Ovary (tissue), 9 donors: ENCODE results near the gene RNF14. TPM values are rescaled to one million over a fixed set of nuclear protein-coding genes. Genes with fewer than 3 reads are reported as not detected.
"Not testable (repeated sequence)": the region's sequence is repeated elsewhere in the genome, so short reads cannot be mapped to it uniquely, and the experiment has no call there.

Experiments used
- DNase-seq, 5 donors: peaks; one replicate each; pipeline ENCODE4 v3.0.0-alpha.2; 2019 to 2020
- H3K27ac ChIP-seq, 2 donors: fragments of 200-600 bp; one replicate each; pipeline versions ENCODE4 v1.5.1 to v1.8.0; 2019 to 2022
- H3K27me3 ChIP-seq: fragments of 200-600 bp; one replicate; pipeline ENCODE4 v1.8.0; 2022
- H3K36me3 ChIP-seq: fragments of 200-600 bp; sonication (generic); one replicate; pipeline ENCODE4 v1.5.1; 2019
- H3K4me1 ChIP-seq: one replicate; pipeline ENCODE4 v1.8.1; 2013; ENCODE audit warnings: mild to moderate bottlenecking, moderate library complexity; ENCODE audit not compliant: insufficient read depth
- H3K4me3 ChIP-seq: fragments of 200-600 bp; sonication (generic); one replicate; pipeline ENCODE4 v1.5.1; 2017
- H3K9me3 ChIP-seq, 2 donors: fragments of 200-600 bp in 1 of 2; sonication (generic) in 1 of 2; one replicate each; pipeline versions ENCODE4 v1.5.1 to v1.8.1; 2013 to 2019; ENCODE audit warnings: mild to moderate bottlenecking in 1 of 2, moderate library complexity in 1 of 2
- CTCF ChIP-seq, 3 donors: fragments of 450-650 bp in 2 of 3; fragments of 200-600 bp in 1 of 3; IDR thresholded peaks; one replicate each; pipeline versions ENCODE4 v1.5.1 to v1.8.0; 2016 to 2022; ENCODE audit warnings: antibody characterized with exemption in 3 of 3, mild to moderate bottlenecking in 1 of 3
- EP300 ChIP-seq: sonication (generic); formaldehyde crosslinking; IDR thresholded peaks from one replicate; pipeline ENCODE4 v1.6.1; 2017; ENCODE audit warnings: antibody characterized with exemption
- POLR2A ChIP-seq: fragments of 450-650 bp; IDR thresholded peaks from one replicate; pipeline ENCODE4 v1.6.1; 2017; ENCODE audit warnings: antibody characterized with exemption, mild to moderate bottlenecking, moderate library complexity
- whole genome bisulfite sequencing, 3 donors: extraction: QIAGEN DNeasy Blood & Tissue Kit in 1 of 3; methylation state at CpG; one replicate each; pipeline versions ENCODE4 v1.1.5 to v1.1.7; 2013 to 2017; 5-methylcytosine and 5-hydroxymethylcytosine counted together
- intact Hi-C, 4 donors: fragments of 100-400 bp; cut with DNase I; formaldehyde crosslinking; loops; one replicate each; pipeline versions ENCODE4 v1.11.0 to v1.15.1; 2022 to 2023
- polyA plus RNA-seq, 2 donors: library from polyadenylated mRNA; stranded (reverse); fragments of 200-250 nt in 1 of 2; fragments of 350-450 nt in 1 of 2; fragmentation: Illumina TruSeq in 1 of 2; extraction: RNeasy Lipid Tissue Mini Kit (QIAGEN cat#74804) in 1 of 2; gene quantifications; one replicate each; pipeline ENCODE4 v1.2.3, GENCODE V29; 2013 to 2014
- total RNA-seq, 7 donors: library from RNA; depleted of rRNA in 2 of 7; stranded (reverse); fragments of >200 nt in 2 of 7; fragmentation: NEBNext Ultra II Directional in 3 of 7; extraction: Animal tissue kit (Norgen Biotek cat#: 25700) in 3 of 7; gene quantifications; one replicate each; pipeline versions ENCODE4 v1.1.0 to v1.2.4, GENCODE V29; 2016 to 2023
- donor health status: DM: no; HTN: no; CAD: no; lungs with moderate emphysema.
- donor health status: DM: no; HTN: no; CAD: no.
- donor health status: Bipolar disorder and iron deficiency.
- donor health status: DM: yes; HTN: yes; CAD: no.
- donor health status: DM: no; HTN: no; CAD: no.
- donor health status: DM: yes; HTN: yes; CAD: no.

The RNF14 gene
- total and polyA plus RNA-seq, 9 donors: 26.0 to 74.9 (median 42.6) TPM

DNA sequence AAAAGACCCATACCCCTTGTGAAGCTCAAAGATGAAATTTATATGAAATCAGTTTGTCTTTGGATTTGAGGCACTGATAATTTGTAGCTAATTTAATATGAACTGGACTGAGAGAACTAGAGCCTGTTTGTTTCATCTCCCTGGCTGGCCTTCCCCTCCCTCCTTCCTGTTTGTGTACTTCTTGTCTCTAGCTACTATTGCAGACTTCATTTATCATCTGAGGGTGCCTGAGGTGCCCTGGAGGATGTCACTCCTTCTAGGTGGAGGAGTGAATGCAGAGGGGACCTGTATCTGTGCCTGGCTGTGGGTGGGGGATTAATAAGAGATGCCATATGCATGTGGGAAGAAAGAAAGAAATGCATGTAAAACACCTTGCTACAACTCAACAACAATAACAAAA, 66.1 kb downstream of the RNF14 start:
- intact Hi-C loops: no loop called here
- no peak for DNase-seq
- no peaks in the 10 kb centered on the region for H3K4me1 ChIP-seq
- no peaks in the 10 kb centered on the region for H3K36me3 ChIP-seq
- H3K27ac ChIP-seq: no peak overlapping the region
- no peak overlapping the region for H3K4me3 ChIP-seq
- H3K9me3 ChIP-seq: no peaks in the 10 kb centered on the region
- no peaks in the 10 kb centered on the region for H3K27me3 ChIP-seq
- TF ChIP-seq CTCF (IDR thresholded peaks at IDR 0.05) (no peak), EP300 (no peak), POLR2A (no peak)

- no peak for DNase-seq
- no peaks in the 10 kb centered on the region for H3K27me3 ChIP-seq
- no peak overlapping the region for H3K27ac ChIP-seq
- H3K36me3 ChIP-seq: no peaks in the 10 kb centered on the region
- TF ChIP-seq CTCF (IDR thresholded peaks at IDR 0.05): no peak
- no peak for TF ChIP-seq POLR2A
- TF ChIP-seq EP300: no peak
- H3K4me3 ChIP-seq: no peak overlapping the region
- intact Hi-C loops: no loop called here
- 89 to 92% (median 90%) methylated on average over 13 of the region's 13 CpGs for WGBS, 3 donors
- no peaks in the 10 kb centered on the region for H3K9me3 ChIP-seq
- H3K4me1 ChIP-seq: no peaks in the 10 kb centered on the region
Observed at GRCh38 chr5:142036918-142037317, 68.0 kb downstream of the RNF14 start.

DNA sequence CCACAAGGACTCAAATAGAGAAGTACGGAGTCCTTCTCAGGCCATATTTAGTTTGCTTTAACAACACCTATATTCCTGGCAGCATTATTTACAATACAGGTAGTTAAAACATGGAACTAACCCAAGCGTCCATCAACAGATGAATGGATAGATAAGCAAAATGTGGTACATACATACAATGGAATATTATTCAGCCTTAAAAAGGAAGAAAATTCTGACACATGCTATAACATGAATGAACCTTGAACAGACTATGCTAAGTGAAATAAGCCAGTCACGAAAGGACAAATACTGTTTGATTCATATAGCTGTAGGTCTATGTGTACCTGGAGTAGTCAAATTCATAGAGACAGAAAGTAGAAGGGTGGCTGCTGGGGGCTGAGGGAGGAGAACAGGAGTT, 68.7 kb downstream of the RNF14 start:
- 88 to 94% (median 92%) methylated on average over 3 of the region's 3 CpGs for WGBS, 3 donors
- DNase-seq, H3K9me3 ChIP-seq, H3K4me3 ChIP-seq, H3K4me1 ChIP-seq, H3K27ac ChIP-seq, intact Hi-C loops, H3K27me3 ChIP-seq, H3K36me3 ChIP-seq: not testable (repeated sequence)

DNA sequence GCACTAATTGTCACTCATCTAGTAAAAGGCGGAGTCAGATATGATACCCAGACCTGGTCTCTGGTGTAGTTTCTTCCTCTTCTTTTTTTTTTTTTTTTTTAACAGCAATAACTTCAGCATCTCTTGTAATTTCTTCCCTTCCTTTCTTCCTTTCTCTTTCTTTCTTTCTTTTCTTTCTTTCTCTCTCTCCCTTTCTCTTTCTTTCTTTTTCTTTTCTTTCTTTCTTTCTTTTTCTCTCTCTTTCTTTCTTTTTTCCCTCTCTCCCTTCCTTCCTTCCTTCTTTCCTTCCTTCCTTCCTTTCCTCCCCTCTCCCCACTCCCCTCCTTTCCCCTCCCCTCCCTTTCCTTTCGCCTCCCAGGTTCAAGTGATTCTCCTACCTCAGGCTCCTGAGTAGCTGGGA, 69.8 kb downstream of the RNF14 start:
- Histone ChIP-seq H3K27ac (no peak overlapping the region), H3K9me3 (no peaks in the 10 kb centered on the region), H3K27me3 (no peaks in the 10 kb centered on the region), H3K4me3 (no peak overlapping the region), H3K36me3 (no peaks in the 10 kb centered on the region), H3K4me1 (no peaks in the 10 kb centered on the region)
- no peak for TF ChIP-seq CTCF (IDR thresholded peaks at IDR 0.05)
- no peak for TF ChIP-seq EP300
- TF ChIP-seq POLR2A: no peak
- 94 to 97% (median 96%) methylated on average over 2 of the region's 2 CpGs for WGBS, 3 donors
- no peak for DNase-seq
- intact Hi-C loops: no loop called here

Other genes starting within 250 kb of the RNF14 start
- gene PCDH1, start 90.7 kb upstream of the RNF14 start, total RNA-seq: 10 to 100 TPM in 2 of 7 donors, 1 to 10 TPM in 5; 3.2 to 13.8 (median 8.8) TPM
- 1 to 10 TPM; 4.1 to 7.0 TPM for gene PCDH1, start 90.7 kb upstream of the RNF14 start, polyA plus RNA-seq
- gene DELE1, start 45.2 kb upstream of the RNF14 start, total RNA-seq: 10 to 100 TPM; 42.1 to 69.8 (median 52.9) TPM
- gene DELE1, start 45.2 kb upstream of the RNF14 start, polyA plus RNA-seq: 10 to 100 TPM; 39.0 to 43.4 TPM
- gene PCDH12, start 10.9 kb upstream of the RNF14 start, total RNA-seq: 1 to 10 TPM in 5 of 7 donors, under 1 TPM in 2; 0.61 to 3.6 (median 2.1) TPM
- 10 to 100 TPM in 1 of 2 donors, 1 to 10 TPM in 1; 1.6 to 11.1 TPM for gene PCDH12, start 10.9 kb upstream of the RNF14 start, polyA plus RNA-seq
- gene GNPDA1, start 43.9 kb downstream of the RNF14 start, total RNA-seq: 10 to 100 TPM; 20.3 to 40.9 (median 35.1) TPM
- 100 to 1,000 TPM in 1 of 2 donors, 10 to 100 TPM in 1; 23.2 to 108 TPM for gene GNPDA1, start 43.9 kb downstream of the RNF14 start, polyA plus RNA-seq
- 10 to 100 TPM; 61.0 to 96.0 (median 70.0) TPM for gene NDFIP1, start 139.7 kb downstream of the RNF14 start, total RNA-seq
- 100 to 1,000 TPM in 1 of 2 donors, 10 to 100 TPM in 1; 54.8 to 192 TPM for gene NDFIP1, start 139.7 kb downstream of the RNF14 start, polyA plus RNA-seq